Iris pigment epithelial cell (primary cell): ENCODE results near the gene FAM174C.

Experiments
- DNase-seq: peaks from one replicate; pipeline ENCODE4 v3.0.0-alpha.2; 2011; ENCODE audit warnings: low read depth

FAM174C gene

DNA sequence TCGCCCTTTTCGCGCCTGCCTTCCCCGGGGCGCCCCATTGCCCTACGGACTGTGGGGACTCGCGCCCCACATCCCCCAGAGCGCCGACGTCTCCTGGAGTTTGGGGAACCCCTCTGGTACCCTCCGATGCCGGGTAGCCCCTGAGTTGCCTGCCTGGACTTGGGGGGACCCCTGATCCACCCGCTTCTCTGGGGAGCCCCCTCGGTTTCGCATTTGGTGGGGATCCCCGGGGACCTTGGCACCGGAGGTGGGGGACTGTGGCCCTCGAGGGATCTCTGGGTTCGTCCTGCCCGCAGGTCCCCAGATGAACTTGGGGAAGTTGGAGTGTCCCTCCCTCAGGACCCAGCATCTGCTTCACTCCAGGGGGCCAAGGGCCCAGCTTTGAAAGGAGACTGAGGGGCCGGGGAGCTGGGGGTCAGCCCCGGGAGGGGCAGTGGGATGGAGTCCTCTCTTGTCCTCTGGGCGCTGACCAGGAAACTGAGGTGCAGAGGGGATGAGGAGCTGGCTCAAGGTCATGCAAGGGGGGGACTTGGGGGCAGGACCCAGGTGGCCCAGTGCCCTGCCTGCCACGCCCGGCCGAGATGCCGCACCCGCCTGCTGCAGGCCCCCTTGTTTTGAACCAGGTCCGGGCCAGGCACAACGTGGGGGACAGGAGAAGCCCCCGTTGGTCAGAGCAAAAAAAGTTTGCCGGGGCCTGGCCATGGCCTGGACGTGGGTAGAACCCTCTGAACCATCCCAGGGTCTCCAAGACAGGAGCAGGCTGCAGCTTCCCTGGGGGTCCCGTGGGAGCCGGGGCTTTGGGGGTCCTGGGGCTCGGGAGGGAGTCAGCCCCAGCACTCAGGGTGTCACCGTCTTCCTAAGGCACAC, 11.4 kb downstream of the FAM174C start:
- no peak for DNase-seq

DNA sequence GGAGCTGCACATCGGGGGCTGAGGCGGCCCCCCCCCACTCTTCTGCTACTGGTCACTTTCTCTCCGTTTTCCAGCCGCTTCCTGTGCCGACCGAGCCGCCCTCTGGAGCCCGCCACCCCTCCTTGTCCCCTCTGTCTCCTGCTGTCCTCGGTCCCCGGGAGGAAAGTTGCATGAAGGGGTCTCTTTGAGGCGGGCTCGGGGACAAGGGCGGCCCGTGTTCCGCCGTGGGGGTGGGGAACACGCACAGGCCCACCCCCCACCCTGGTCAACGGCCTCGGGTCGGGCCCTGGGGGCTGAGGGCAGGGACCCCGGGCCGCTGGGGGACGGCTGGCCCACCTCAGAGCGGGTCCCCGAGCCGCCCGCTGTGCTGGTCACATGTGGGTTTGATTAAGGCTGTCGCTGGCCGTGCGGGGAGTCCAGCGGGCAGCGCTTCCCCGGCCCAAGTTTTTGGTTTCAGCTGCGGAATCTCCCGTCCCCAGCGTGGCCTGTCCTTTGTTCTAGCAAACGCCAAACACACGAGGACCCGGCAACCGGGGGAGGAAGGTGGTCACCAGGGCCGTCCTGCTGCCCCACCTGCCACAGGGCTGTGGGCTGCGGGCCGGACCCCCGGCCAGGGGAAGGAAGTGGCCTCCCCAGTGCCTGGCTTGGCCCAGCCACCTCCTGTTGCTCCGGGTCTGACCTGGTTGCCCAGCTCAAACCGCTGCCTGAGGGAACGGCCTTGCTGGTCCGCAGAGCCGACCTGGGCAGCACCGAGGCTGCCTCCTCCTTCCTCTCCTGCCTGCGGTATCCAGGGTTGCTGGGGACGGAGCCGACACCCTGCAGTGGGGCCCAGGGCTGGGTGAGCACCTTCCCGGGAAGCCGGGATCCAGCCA, 12.3 kb downstream of the FAM174C start:
- DNase-seq, result no peak

DNA sequence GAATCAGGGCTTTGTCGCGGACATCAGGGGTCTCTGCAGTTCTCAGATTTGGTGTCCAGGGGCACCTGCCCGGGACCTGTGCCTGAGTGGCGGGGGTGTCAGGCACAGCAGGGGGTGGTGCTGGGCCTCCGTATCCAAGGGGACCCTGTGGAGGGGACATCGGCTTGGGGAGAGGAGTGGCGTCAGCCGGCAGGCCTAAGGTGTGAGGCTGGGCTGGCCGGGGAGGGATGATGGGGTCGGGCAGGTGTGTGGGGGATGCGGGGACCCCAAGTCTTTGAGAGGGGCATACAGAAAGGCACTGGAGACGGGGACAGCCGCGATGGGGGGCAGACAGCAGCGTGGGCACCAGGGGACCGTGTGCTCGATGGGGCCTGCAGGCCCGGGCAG, 12.9 kb downstream of the FAM174C start:
- DNase-seq, result no peak

DNA sequence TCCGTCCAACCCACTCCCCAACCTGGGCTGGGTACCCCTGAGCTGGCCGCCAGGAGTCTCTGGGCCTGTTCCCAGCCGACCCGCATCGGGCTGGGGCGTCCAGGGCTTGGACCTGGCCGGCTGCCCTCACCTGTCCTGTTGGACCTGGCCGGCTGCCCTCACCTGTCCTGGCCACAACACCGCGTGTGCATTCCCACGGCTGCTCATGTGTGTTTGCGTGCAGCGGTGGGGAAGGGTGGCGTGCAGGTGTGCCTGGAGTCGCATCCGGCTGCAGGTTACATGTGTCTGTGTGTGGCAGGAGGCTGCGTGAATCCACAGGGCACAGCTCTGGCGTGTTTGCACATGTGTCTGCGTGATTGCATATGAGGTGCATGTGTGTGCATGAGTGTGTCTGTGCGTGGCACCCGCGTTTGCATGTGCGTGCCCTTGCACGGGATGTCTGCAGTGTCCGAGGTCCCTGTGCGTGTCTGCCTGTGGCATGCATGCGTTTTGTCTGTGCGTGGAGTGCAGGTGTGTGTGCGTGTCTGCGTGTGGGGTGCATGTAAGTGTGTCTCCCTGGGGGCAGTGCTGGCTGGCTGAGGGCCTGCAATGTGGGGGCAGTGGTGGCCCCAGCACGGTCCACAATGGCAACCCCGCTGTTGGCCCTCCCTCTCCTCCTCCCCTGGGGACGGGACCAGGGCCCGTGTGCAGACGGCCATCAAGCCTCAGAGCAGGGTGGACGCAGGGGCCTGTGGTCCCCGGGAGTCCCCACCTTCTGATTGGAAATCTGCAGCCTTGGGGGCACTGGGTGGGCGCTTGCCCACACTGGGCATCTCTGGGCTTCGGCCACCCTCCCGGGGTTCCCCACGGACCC, 13.7 kb downstream of the FAM174C start:
- no peak for DNase-seq

DNA sequence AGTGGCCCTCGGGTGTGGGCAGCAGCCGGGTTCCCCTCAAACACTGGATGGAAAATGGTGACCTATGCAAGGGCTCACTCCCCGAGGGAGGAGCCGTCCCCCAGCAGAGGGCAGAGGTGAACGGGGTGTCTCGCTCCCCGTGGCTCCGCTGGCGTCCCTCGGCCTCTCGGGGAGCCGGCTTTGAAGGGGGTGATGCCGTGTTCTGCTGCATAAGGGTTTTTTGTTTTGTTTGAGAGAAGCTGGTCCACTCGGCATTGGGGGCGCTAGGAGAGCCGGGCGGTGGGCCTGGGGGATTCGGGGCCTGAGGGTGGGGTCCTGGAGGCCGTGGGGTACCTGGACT, 14.3 kb downstream of the FAM174C start:
- DNase-seq, result no peak

DNA sequence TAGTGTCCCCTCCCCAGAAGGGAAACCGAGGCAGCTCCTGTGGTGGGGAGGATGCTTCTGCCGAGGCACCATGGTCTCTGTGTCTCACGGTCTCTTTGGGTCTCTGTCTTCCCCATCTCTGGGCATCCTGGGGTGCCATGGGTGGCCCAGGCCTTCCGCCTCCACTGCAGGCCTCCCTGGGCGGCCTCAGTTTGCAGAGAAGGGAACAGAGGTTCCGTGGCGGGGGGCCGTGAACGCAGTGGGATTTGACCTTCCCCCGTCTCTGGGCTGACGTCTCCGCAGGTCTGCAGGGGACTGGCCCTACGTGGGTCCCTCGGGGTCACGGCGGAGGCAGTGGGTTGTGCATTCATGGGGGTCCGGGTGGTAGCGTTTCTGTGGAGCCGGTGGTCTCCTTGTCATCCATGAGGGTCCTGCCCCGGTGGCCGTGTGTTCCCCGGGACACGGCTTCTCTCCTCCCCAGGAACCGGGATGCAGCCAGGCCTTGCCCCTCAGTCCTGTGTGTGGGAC, 14.9 kb downstream of the FAM174C start:
- no peak for DNase-seq

DNA sequence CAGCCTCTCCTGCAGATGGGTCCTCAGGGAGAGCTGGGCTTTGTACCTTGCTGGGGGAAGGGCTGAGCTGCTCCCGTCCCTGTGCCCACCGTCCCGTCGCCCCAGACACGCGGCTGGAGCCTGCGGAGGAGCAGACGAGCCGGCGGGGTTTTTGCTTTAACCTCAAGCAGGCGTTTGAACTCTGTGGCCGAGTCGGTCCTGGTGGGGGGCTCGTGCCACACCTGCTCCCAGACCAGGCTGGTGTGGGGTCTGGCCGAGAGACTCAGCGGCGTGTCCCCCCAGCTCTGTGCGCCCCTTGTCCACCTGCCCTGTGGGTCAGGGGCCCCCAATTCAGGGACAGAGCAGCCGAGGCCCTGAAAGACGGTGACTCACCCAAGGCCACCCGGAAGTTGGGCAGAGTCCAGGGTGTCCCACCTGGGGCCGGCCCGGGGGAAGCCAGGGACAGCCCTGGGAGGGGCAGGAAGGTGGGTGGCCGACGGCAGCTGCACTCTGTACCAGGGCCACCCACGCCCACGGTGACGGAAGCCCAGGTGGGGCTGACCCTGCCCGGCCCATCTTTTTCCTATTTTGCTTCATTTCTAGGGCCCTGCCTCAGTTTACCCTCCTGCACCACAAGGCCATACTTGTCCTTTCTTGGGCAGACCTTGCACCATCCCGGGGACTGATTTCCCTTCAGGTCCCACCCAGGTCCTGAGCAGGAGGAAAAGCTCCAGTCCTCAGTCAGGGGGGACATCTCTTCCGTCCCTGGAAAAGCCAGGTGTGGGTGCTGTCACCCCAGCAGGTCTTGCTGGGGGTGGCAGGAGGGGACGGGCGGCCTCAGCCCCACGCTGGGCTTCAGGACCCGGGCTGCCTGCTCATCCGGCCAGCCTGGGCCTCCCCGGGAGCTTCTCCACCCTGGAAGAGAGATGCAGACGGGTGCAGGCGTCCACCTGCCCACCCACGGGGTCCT, 15.6 kb downstream of the FAM174C start:
- no peak for DNase-seq

DNA sequence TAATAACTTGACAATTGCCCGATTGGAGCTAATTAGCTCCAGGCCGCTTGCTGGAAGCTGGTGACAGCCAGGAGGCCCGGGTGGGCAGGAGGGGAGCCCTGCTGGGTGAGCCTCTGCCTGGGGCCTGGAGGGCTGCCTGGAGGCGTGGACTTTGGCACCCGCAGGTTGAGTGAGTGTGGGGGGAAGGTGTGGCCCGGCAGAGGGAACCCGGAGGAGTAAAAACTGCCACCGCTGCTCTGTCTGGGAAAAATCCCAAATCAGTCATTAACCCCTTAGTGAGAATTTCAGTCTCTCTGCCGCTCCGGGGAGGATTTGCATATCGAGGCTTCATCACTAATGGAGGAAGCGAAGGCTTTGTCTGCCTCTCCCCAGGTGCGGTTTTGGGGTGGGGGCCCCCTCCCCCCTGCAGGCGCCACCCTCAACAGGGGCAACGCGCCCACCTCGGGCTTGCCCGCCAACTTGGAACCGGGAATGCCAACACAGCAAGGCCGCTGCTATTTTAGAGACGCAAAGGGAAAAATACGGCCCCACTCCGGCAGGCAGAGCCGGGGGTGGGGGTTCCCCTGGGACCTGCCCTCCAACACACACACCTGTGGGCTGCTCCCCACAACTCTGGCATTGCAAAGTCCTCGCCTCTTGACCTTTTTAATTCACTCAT, 16.6 kb downstream of the FAM174C start:
- no peak for DNase-seq

DNA sequence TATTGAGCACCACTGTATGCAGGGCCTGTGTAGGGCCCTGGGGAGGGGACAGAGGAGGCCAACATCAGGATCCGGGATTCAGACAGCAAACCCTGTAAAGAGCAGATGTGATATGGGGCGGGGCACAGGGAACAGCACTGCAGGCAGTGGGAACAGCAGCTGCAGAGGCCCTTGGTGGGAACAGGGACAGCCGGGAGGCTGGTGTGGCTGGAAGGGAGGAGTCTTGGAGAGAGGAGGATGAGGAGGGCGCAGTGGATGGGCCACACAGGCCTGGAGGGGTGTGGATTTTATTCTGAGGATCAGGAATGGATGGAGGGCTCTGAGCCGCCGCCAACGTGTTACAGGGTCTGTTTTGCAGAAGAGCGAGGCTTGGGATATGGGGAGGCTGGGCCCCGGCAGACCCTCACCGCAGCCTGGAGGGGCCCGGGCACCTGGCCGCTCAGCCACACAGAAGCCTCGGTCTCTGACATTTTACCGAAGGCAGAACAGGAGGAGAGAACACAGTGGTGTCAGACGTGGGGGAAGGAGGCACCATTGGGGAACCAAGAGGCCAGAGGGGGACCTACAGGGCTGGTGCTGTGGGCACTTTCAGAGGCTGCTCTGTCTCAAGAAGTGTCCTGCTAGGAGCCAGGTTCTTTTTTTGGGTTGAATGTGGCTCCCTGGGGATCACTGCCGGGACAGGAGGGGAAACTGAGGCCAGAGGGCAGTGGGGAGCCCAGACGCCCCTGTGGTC, 17.3 kb downstream of the FAM174C start:
- DNase-seq, result no peak

DNA sequence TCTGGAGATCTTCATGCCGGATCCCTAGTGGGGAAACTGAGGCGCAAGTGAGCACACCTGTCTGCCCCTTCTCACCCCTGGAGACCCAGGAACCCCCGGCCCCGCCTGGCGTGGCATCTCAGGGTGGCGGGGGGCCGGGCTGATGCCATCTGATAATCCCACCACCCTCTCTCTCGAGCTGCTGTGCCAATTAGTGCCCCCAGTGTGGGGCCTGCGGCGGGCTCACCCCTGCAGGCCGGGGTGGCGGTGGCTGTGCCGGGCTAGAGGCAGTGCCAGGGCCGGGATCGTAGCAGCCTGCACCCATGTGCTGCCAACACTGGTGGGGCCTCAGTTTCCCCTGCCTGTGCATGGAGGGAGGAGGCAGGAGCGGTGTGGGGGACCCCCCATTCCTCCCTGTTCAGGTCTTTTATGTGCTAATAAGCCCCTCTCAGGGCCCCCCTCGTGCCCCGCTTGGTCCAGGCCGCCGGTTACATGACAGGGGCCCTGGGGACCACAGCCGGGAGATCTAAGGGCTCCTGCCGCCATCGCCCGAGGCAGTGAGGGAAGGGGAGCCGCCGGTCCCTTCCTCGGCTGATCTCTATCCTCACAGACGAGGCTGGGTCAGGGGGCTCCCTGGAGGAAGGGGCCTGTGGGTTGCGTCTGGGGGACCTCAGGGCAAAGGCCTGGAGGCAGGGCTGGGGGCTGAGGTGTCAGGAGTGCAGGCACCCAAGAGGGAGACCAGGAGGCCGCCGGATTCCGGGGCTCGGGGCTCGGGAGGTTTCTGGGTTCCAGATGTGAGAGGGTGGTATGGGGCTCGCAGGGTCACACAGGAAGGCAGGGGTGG, 18.7 kb downstream of the FAM174C start:
- DNase-seq, result no peak

DNA sequence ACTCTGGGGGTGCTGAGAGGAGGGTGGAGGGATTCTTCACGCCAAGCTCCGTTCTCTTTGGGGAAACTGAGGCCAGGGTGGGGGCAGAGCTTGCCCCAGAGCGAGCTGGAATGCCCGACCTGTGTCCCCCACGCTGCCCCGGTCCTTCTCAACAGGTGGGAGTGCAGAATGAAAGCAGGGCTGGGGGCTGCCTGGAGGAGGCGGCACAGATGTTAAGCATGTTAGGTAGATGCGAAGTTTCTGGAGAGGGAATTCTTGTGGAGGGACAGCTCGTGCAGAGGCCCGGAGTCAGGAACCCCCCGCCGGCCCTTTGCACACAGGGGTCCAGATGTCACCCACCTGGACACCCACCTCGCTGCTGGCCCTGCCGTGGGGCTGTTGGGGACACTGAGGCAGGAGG, 19.4 kb downstream of the FAM174C start:
- DNase-seq, result no peak

DNA sequence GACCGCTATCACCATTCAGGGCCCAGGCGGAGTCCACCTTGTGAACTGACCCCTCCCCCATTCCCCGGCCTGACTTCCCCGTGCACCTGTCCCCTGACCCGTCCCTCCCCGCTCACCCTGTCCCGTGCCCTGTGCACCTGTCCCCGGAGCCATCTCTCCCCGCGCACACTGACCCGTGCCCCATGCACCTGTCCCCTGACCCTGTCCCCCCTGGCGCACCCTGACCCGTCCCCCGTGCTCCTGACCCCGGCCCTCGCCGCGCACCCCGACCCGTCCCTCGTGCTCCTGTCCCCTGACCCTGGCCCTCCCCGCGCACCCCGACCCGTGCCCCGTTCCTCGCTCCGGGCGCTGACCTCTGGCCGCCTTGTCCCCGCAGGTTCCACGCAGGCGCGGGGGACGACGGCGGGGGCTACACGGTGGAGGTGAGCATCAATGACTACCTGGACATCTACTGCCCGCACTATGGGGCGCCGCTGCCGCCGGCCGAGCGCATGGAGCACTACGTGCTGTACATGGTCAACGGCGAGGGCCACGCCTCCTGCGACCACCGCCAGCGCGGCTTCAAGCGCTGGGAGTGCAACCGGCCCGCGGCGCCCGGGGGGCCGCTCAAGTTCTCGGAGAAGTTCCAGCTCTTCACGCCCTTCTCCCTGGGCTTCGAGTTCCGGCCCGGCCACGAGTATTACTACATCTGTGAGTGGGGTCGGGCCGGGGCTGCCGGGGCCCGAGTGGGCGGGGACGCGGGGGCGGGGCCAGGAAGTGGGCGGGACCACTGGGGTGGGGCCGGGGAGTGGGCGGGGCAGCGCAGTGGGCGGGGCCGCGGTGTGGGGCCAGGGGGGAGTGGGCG, 20.1 kb downstream of the FAM174C start:
- no peak for DNase-seq

DNA sequence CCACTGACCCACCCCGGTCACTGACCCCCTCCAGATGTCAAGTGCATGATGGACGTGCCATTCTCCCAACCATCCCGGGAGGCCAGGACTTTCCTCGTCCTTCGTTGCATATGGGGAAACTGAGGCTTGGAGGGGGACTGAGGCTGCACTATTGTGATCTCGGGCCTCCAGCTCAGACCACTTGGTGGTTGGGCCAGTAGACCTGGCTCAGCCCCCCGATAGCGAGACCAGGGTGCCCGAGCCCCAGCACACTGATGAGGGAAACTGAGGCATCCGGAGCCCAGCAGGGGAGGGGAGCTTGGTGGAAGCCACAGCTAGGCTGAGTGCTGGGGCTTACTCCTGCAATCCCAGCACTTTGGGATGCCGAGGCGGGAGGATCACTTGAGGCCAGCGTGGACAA, 20.7 kb downstream of the FAM174C start:
- no peak for DNase-seq

DNA sequence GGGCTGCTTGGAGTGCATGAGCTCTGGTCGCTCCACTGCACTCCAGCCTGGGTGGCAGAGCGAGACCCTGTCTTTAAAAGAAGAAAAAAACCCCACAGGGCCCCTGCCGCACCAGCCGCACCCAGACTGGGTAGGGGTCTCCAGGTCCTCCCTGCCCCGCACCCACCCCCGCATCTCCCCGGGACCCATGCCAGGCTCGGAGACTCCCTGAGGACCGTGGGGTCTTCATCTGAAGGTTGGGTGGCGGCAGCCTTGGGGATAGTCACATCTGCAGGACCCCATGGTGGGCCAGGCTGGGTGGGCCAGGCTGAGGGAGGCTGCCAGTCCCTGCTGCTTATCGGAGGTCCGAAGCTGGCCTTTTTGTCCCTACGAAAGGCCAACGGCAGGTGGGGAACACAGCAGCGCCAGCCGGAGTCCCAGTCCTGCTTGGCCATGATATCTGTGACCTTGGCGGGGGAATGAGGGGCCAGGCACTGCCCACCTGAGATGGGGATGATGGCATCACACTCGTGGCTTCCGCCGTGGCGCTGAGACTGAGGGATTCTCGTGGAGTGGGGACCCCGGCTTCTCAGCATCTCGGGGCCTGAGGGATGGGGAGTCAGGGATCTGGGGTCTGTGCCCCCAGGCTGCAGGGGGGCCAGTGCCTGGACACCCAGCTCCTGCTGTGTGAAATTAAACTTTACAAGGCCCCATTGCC, 21.4 kb downstream of the FAM174C start:
- no peak for DNase-seq

DNA sequence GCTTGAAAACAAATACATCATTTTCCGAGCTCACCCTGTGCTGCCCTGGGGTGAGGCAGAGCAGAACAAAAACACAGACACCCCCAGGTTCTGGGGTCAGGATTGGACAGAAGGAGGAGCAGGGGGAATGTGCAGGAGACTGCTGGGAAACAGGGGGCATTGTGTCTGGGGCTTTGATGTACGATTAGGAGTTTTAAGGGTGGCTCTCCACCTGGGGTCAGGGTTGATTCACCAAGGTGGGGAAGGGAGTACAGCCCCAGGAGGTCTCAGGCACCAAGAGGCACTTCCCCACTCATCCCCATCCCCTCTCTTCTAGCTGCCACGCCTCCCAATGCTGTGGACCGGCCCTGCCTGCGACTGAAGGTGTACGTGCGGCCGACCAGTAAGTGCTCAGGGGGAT, 22.9 kb downstream of the FAM174C start:
- DNase-seq, result no peak

DNA sequence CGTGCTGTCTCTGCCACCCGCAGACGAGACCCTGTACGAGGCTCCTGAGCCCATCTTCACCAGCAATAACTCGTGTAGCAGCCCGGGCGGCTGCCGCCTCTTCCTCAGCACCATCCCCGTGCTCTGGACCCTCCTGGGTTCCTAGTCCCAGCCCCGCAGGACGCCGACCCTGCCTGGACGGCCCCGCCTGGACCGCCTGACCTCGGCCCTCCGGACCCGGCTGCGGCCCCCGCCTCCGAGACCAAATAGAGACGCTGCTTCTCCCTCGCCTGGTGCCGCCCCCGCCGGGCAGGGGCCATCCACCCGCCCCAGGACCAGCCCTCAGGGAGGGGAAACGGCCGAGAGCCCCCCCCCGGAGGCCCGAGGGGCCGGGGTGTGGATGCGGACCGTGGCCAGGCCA, 24.5 kb downstream of the FAM174C start:
- DNase-seq, result no peak

DNA sequence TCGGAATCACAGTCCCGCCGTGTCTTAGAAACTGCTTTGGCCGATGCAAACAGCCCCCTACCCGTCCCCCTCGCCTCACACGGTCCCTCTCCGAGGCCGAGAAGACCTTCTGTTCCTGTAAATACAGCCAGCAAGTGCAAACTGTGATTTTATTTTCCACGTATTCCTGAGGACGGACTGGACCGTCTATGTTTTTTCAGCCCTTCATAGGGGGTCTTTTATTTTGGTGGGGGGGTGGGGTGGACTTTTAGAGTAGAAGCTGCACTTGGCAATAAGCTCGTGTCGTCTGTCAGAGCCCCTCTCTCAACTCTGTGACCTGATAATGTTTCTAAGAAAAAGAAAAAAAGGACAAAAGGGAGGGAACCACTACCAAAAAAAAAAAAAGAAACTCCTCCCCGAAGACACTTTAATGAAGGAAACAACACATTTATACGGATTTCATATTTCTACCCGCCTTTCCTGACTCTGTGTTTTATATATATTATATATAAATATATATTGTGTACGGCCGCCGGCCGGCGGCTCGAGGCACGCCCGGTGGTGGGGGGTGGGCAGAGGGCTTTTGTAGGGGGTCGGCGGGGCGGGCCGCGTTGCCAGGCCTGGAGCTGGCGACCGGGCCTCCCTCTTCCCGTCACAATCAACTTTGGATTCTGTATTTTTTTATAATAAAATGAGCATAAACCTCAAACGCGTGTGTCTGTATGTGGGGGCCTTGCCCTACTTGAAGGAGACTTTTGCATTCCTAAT, 25.6 kb downstream of the FAM174C start:
- DNase-seq, result no peak
